ENCODE results near the gene ADRA2B.
"Not testable (repeated sequence)": the region's sequence is repeated elsewhere in the genome, so short reads cannot be mapped to it uniquely, and the experiment has no call there.

The ADRA2B gene

DNA sequence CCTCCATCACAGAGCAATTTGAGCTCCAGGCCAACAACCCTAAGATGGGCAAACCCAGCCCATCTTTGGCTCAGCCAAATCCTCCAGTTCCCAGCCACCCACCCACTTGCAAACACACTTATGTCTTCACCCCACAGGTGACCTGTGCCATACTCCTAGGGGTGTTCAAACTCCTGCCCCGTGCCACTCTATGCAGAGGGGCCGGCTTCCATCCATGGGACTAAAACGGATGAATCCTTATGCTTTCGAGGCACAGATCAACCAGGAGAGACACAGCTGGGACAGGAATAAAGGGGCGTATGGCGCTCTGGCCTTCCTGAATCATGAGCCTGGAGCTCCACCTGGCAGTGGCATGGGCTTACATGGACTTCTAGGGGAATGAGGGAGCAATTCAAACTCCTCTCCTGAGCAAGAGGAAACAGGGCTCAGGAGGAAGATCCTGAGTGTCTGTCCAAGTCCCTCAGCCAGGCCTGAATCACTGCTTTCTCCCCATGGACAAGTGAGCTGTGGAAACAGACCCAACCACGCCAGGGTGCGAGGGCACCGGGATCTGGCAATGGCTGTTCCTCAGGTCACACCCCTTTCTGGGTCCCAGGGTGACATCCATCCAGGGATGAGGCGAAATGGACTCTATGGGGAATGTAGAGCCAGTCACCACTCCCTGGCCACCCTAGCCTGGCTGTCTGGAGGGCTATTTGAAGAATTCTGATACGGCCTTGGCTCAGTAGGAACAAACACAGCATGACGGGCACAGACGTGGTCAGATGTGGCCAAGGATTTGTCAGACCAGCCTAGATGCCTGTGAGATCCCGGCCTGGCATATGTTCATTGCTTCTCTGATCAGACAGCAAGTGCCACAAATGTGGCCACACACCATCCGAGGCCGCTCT, 45.0 kb downstream of the ADRA2B start:
- not testable (repeated sequence) for H2AFZ ChIP-seq (ENCODE audit: low read length, unreplicated experiment); H3K4me3 ChIP-seq (ENCODE audit: low read depth, low read length); H3K79me2 ChIP-seq (ENCODE audit: control insufficient read depth, insufficient read depth, low read length, unreplicated experiment); H3K27ac ChIP-seq (ENCODE audit: low read depth, low read length); H3K36me3 ChIP-seq (ENCODE audit: insufficient read depth, low read length); H3K4me1 ChIP-seq (ENCODE audit: control insufficient read depth, insufficient read depth, low read length, unreplicated experiment)
- H3K27me3 ChIP-seq (ENCODE audit: insufficient read depth, low read length), result peaks cover 24% of the 10 kb centered on the region; the same call in 1 of the 2 replicates

DNA sequence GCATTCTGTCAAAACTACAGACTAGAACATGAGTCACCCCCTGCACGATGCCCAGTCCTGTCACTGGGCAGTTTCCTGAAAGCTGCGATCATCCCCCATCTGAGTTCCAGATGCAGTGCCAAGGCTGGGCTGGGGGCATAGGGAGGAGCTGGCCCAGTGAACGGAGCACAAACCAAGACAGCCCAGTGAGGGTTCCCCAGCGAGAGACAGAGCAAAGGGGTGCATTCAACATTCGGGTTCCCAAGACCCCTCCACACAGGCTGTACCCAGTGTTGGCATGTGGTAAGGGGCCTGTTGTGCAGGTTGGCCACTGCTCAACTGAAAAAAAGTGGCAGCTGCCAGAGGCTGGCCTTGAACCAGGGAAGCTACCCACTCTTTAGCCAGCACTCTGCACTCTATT, 46.0 kb downstream of the ADRA2B start:
- H2AFZ ChIP-seq (ENCODE audit: low read length, unreplicated experiment); H3K36me3 ChIP-seq (ENCODE audit: insufficient read depth, low read length); H3K4me1 ChIP-seq (ENCODE audit: control insufficient read depth, insufficient read depth, low read length, unreplicated experiment); H3K79me2 ChIP-seq (ENCODE audit: control insufficient read depth, insufficient read depth, low read length, unreplicated experiment); H3K27ac ChIP-seq (ENCODE audit: low read depth, low read length); H3K4me3 ChIP-seq (ENCODE audit: low read depth, low read length): not testable (repeated sequence)
- peaks cover 24% of the 10 kb centered on the region; the same call in 1 of the 2 replicates for H3K27me3 ChIP-seq (ENCODE audit: insufficient read depth, low read length)

DNA sequence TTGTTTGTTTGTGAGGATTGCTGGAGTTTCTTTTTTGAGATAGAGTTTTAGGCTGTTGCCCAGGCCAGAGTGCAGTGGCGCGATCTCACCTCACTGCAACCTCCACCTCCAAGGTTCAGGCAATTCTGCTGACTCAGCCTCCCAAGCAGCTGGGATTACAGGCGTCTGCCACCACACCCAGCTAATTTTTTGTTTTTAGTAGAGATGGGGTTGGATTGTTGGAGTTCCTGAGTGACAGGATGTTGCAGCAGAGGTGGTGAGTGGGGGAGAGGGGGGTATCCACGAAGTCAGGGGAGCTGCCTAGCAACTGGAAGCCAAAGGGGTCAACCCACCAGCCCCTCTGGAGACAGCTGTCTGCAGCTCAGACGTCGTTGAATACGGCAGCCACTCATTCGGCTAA, 46.5 kb downstream of the ADRA2B start:
- H2AFZ ChIP-seq (ENCODE audit: low read length, unreplicated experiment); H3K4me3 ChIP-seq (ENCODE audit: low read depth, low read length); H3K36me3 ChIP-seq (ENCODE audit: insufficient read depth, low read length); H3K27ac ChIP-seq (ENCODE audit: low read depth, low read length); H3K4me1 ChIP-seq (ENCODE audit: control insufficient read depth, insufficient read depth, low read length, unreplicated experiment); H3K79me2 ChIP-seq (ENCODE audit: control insufficient read depth, insufficient read depth, low read length, unreplicated experiment): not testable (repeated sequence)
- peaks cover 22% of the 10 kb centered on the region; the same call in 1 of the 2 replicates for H3K27me3 ChIP-seq (ENCODE audit: insufficient read depth, low read length)

DNA sequence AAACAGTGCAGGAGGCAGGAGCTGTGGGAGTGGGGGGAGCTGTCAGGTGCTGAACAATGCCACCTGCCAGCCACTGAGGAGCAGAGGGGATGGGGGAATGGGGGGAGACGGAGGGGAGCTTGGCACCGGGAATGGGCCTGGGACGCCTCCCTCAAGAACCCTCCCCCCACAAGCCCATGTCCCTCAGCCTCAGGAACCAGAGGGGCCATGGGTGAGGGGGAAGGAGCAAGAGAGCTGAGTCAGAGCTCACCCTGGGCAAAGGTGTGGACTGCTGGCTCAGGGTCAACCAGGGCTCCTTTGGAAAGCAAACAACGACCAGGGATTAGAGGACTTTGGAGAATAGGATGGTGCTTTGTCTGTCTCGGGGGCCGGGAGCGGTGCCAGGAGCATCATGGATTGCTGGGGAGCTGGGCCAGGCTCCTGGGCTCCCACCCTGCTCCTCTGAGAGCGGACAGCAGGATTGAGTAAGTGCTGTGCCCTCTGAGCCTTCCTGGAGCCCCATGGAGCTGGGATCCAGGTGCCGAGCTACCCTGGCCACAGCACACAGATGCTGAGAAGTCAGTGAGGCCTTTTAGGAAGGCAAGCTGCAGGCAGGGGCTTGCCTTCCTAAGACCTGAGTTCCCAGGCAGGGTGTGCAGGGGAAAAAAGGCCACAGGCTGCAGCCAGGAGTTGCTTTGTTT, 48.3 kb downstream of the ADRA2B start:
- H3K27ac ChIP-seq (ENCODE audit: low read depth, low read length); H2AFZ ChIP-seq (ENCODE audit: low read length, unreplicated experiment); H3K4me3 ChIP-seq (ENCODE audit: low read depth, low read length); H3K27me3 ChIP-seq (ENCODE audit: insufficient read depth, low read length); H3K4me1 ChIP-seq (ENCODE audit: control insufficient read depth, insufficient read depth, low read length, unreplicated experiment); H3K36me3 ChIP-seq (ENCODE audit: insufficient read depth, low read length); H3K79me2 ChIP-seq (ENCODE audit: control insufficient read depth, insufficient read depth, low read length, unreplicated experiment): not testable (repeated sequence)

DNA sequence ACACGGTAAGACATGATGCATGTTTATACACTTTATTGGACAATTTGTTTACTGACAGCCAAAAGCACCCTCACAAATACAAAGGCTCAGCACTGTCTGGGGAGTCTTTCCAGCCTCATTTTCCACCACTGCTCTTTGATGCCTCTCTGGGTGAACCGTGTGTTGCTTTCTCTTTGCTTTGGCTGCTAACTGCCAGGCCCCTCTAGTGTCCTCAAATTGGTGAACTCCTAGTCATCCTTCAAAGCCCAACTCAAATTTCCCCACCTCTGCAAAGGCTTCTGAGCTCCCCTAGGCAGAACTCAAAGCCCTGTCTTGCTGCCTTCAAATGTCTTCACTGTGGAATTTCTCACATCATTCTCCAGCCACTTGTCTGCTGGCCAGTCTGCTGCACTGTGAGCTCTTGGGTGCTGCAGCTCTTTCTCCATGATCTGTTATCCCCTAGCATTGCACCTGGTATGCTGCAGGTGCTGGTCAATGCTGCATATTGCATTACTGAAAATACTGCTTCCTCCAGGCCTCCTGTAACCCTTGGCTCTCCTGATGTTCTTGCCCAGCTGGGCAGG, 49.2 kb downstream of the ADRA2B start:
- H3K27ac ChIP-seq (ENCODE audit: low read depth, low read length); H3K4me3 ChIP-seq (ENCODE audit: low read depth, low read length); H3K4me1 ChIP-seq (ENCODE audit: control insufficient read depth, insufficient read depth, low read length, unreplicated experiment); H3K79me2 ChIP-seq (ENCODE audit: control insufficient read depth, insufficient read depth, low read length, unreplicated experiment); H3K27me3 ChIP-seq (ENCODE audit: insufficient read depth, low read length); H2AFZ ChIP-seq (ENCODE audit: low read length, unreplicated experiment); H3K36me3 ChIP-seq (ENCODE audit: insufficient read depth, low read length): not testable (repeated sequence)

DNA sequence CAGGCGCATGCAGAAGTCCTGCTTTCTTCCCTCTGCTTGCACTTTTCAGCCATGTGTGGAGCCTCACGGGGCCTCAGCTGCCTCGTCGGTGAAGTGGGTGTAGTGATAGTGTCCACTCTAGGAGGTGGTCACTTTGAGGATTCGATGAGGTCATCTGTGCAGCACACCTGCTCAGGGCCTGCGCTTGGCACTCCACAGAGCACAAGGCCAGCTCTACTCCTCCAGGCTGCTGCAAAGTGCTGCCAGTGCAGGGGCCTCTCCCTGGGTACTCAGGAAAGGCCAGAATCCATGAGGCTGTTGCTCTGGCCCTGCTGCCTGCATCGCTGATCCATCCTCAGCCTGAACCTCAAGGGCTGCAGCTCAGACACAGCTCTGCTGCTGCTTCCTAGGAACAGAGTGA, 49.9 kb downstream of the ADRA2B start:
- H3K79me2 ChIP-seq (ENCODE audit: control insufficient read depth, insufficient read depth, low read length, unreplicated experiment); H3K4me3 ChIP-seq (ENCODE audit: low read depth, low read length); H3K27me3 ChIP-seq (ENCODE audit: insufficient read depth, low read length); H2AFZ ChIP-seq (ENCODE audit: low read length, unreplicated experiment); H3K4me1 ChIP-seq (ENCODE audit: control insufficient read depth, insufficient read depth, low read length, unreplicated experiment); H3K27ac ChIP-seq (ENCODE audit: low read depth, low read length); H3K36me3 ChIP-seq (ENCODE audit: insufficient read depth, low read length): not testable (repeated sequence)

DNA sequence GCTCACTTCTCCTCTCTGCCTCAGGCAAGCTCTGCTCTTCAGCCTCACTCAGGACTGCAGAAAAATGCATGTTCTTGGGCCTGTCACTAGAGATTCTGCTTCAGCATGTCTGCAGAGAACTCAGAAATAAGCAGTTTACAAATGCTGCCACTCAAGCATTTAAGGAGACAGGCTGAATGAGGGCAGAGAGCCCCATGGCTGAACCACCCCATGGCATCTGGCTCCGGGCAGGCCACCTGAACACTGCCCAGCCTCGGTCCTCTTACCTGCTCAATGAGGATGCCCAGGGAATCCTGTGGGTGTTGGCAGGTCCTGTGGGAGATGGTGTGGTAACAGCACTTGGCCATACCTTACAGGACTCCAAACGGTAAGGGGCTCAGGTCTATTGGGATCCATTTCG, 50.4 kb downstream of the ADRA2B start:
- not testable (repeated sequence) for H3K4me3 ChIP-seq (ENCODE audit: low read depth, low read length); H3K36me3 ChIP-seq (ENCODE audit: insufficient read depth, low read length); H3K27ac ChIP-seq (ENCODE audit: low read depth, low read length); H3K79me2 ChIP-seq (ENCODE audit: control insufficient read depth, insufficient read depth, low read length, unreplicated experiment); H3K4me1 ChIP-seq (ENCODE audit: control insufficient read depth, insufficient read depth, low read length, unreplicated experiment); H2AFZ ChIP-seq (ENCODE audit: low read length, unreplicated experiment); H3K27me3 ChIP-seq (ENCODE audit: insufficient read depth, low read length)

DNA sequence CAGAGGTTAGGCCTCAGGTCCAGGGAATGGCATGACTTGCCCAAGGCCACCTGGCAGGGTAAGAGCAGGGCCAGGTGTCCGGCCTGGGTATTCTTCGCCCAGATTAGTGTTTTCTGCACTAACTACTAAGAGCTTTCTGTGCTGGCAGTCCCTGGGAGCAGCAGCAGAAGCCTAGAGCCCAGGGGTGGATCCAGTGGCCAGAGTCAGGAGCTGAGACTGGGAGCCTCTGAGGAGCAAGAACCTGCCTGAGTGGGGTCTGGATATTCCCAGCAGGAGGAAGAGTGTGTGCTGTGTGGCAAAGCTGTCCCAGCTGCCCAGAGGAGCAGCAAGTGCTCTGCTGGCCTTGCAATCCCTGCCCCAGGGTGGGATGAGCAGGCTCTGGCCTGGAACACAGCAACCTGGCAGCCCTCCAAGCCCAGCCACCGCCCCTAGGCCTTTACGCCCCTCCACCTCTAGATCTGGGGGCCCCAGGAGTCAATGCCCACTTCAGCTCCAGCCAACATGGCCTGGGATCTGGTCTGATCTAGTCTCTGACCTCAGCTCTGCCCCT, 50.9 kb downstream of the ADRA2B start:
- Histone ChIP-seq H3K79me2 (ENCODE audit: control insufficient read depth, insufficient read depth, low read length, unreplicated experiment) (no peaks in the 10 kb centered on the region), H2AFZ (ENCODE audit: low read length, unreplicated experiment) (no peak overlapping the region), H3K27ac (ENCODE audit: low read depth, low read length) (no peak overlapping the region), H3K36me3 (ENCODE audit: insufficient read depth, low read length) (no peaks in the 10 kb centered on the region), H3K27me3 (ENCODE audit: insufficient read depth, low read length) (no peaks in the 10 kb centered on the region), H3K4me3 (ENCODE audit: low read depth, low read length) (no peak overlapping the region), H3K4me1 (ENCODE audit: control insufficient read depth, insufficient read depth, low read length, unreplicated experiment) (no peaks in the 10 kb centered on the region)

DNA sequence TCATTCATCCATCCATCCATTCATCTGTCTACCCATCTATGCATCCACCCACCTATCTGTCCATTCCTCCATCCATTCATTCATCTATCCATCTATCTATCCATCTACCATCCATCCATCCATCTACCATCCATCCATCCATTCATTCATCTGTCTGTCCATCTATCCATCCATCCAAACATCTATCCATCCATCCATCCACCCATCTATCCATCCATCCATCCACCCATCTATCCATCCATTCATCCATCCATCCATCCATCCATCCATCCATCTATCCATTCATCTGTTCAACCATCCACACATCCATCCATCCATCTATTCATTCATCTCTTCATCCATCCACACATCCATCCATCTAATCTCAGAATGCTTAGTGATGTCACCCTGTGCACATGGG, 51.6 kb downstream of the ADRA2B start:
- H3K4me1 ChIP-seq (ENCODE audit: control insufficient read depth, insufficient read depth, low read length, unreplicated experiment); H3K36me3 ChIP-seq (ENCODE audit: insufficient read depth, low read length); H3K4me3 ChIP-seq (ENCODE audit: low read depth, low read length): not testable (repeated sequence)

DNA sequence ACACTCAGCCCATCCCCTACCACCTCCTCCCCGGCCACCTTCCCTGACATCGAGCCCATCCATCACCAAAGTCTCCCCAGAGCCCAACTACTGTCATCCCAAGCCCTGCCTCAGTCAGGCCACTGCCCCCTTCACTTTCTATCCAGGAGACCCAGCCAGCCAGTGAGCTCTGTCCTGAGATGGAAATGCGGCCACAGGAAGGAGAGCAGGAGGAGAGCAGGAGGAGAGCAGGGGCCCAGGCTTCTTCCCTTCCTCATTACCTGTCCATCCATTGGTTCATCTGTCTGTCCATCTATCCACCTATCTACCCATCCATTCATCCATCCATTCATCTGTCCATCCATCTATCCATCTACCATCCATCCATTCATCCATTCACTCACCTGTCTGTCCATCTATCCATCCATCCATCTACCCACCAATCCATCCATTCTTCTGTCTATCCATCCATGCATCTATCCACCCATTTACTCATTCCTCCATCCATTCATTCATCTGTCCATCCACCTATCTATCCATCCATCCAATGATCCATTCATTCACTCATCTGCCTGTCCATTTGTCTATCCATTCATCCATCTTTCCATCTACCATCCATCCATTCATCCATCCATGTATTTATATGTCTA, 52.2 kb downstream of the ADRA2B start:
- H2AFZ ChIP-seq (ENCODE audit: low read length, unreplicated experiment); H3K4me1 ChIP-seq (ENCODE audit: control insufficient read depth, insufficient read depth, low read length, unreplicated experiment); H3K27me3 ChIP-seq (ENCODE audit: insufficient read depth, low read length); H3K36me3 ChIP-seq (ENCODE audit: insufficient read depth, low read length); H3K27ac ChIP-seq (ENCODE audit: low read depth, low read length); H3K4me3 ChIP-seq (ENCODE audit: low read depth, low read length); H3K79me2 ChIP-seq (ENCODE audit: control insufficient read depth, insufficient read depth, low read length, unreplicated experiment): not testable (repeated sequence)

More for the DNA sequence above, 51.6 kb downstream of the ADRA2B start:
- not testable (repeated sequence) for H3K79me2 ChIP-seq (ENCODE audit: control insufficient read depth, insufficient read depth, low read length, unreplicated experiment); H3K27me3 ChIP-seq (ENCODE audit: insufficient read depth, low read length); H2AFZ ChIP-seq (ENCODE audit: low read length, unreplicated experiment); H3K27ac ChIP-seq (ENCODE audit: low read depth, low read length)
